IMR-90 (cell line): ENCODE data around the gene CLCF1. TPM values are rescaled to one million over a fixed set of nuclear protein-coding genes. Genes with fewer than 3 reads are reported as not detected.

Experiments
- ATAC-seq: fragments of 200-7000 bp; cut with Tn5 transposase; 2 replicates; pipeline ENCODE4 v1.9.1; 2020; ENCODE audit warnings: low read depth, mild to moderate bottlenecking, moderate library complexity
- BruUV-seq: library from RNA; stranded (reverse); fragments of 400-500 nt; replicated peaks from 2 replicates; lab custom pipeline; 2021; lab: Mats Ljungman, UMichigan
- CTCF ChIA-PET: fragments of 300-600 bp; formaldehyde crosslinking; extraction: SDS; loops from one replicate; lab custom pipeline; 2021; ENCODE audit warnings: antibody characterized with exemption; lab: Yijun Ruan, JAX
- POLR2A ChIA-PET: fragments of 300-600 bp; sonication (Branson Sonifier 250); formaldehyde crosslinking; loops from one replicate; lab custom pipeline; 2022; ENCODE audit warnings: antibody characterized with exemption; ENCODE audit not compliant: unreplicated experiment; lab: Charles Lee
- DNase-seq: peaks from one replicate; pipeline ENCODE4 v3.0.0; 2013
- H2AFZ ChIP-seq: replicated peaks from 2 replicates; pipeline ENCODE3; 2013; ENCODE audit warnings: low read length, mild to moderate bottlenecking; ENCODE audit not compliant: poor library complexity
- H2AK5ac ChIP-seq: 2 replicates; pipeline ENCODE4 v1.6.1; 2013; ENCODE audit warnings: low read depth, low read length, inconsistent platforms
- H2AK9ac ChIP-seq: replicated peaks from 2 replicates; pipeline ENCODE3; 2013; ENCODE audit warnings: mild to moderate bottlenecking, low read depth, low read length, moderate library complexity; ENCODE audit not compliant: poor library complexity
- H2BK120ac ChIP-seq: 2 replicates; pipeline ENCODE4 v1.6.1; 2013; ENCODE audit warnings: low read depth, low read length, inconsistent platforms
- H2BK15ac ChIP-seq: 3 replicates; pipeline ENCODE4 v1.6.1; 2013; ENCODE audit warnings: low read depth, low read length, inconsistent platforms
- H2BK20ac ChIP-seq: 2 replicates; pipeline ENCODE4 v1.6.1; 2013; ENCODE audit warnings: low read depth, mild to moderate bottlenecking, inconsistent platforms, low read length, moderate library complexity
- H2BK5ac ChIP-seq: 2 replicates; pipeline ENCODE4 v1.6.1; 2013; ENCODE audit warnings: mild to moderate bottlenecking, low read depth, low read length, inconsistent platforms; ENCODE audit not compliant: poor library complexity, severe bottlenecking
- H3K14ac ChIP-seq: replicated peaks from 2 replicates; pipeline ENCODE4 v1.6.1; 2013; ENCODE audit warnings: low read depth, low read length, inconsistent platforms
- H3K18ac ChIP-seq: 2 replicates; pipeline ENCODE4 v1.6.1; 2013; ENCODE audit warnings: low read depth, low read length, control low read depth
- H3K23ac ChIP-seq: 2 replicates; pipeline ENCODE4 v1.6.1; 2013; ENCODE audit warnings: low read depth, low read length, inconsistent platforms
- H3K27ac ChIP-seq: 2 replicates; pipeline ENCODE4 v1.5.1; 2013; ENCODE audit warnings: mild to moderate bottlenecking, control low read depth, low read length; ENCODE audit not compliant: insufficient read depth
- H3K27me3 ChIP-seq: 2 replicates; pipeline ENCODE4 v1.6.1; 2013; ENCODE audit warnings: low read length; ENCODE audit not compliant: control insufficient read depth, insufficient read depth
- H3K36me3 ChIP-seq: 2 replicates; pipeline ENCODE4 v1.6.1; 2013; ENCODE audit warnings: low read length, mixed read lengths; ENCODE audit not compliant: control insufficient read depth, insufficient read depth
- H3K4ac ChIP-seq: 2 replicates; pipeline ENCODE4 v1.6.1; 2013; ENCODE audit warnings: low read depth, low read length, inconsistent platforms
- H3K4me1 ChIP-seq: 2 replicates; pipeline ENCODE4 v1.6.1; 2013; ENCODE audit warnings: low read length, mixed read lengths; ENCODE audit not compliant: control insufficient read depth, insufficient read depth
- H3K4me2 ChIP-seq: 2 replicates; pipeline ENCODE4 v1.6.1; 2013; ENCODE audit warnings: low read depth, mild to moderate bottlenecking, control low read depth, low read length, moderate library complexity
- H3K4me3 ChIP-seq: 2 replicates; pipeline ENCODE4 v1.5.1; 2013; ENCODE audit warnings: low read depth, mild to moderate bottlenecking, control low read depth, low read length, moderate library complexity; ENCODE audit not compliant: insufficient read depth
- H3K56ac ChIP-seq: 2 replicates; pipeline ENCODE4 v1.6.1; 2013; ENCODE audit warnings: low read length, inconsistent platforms; ENCODE audit not compliant: insufficient read depth; ENCODE audit errors: extremely low read depth
- H3K79me1 ChIP-seq, 2 experiments: 2 replicates each; pipeline ENCODE4 v1.6.1; 2013; ENCODE audit warnings: low read length in 2 of 2, inconsistent platforms in 1 of 2, low read depth in 1 of 2
- H3K9ac ChIP-seq: 2 replicates; pipeline ENCODE4 v1.6.1; 2013; ENCODE audit warnings: low read depth, low read length, control low read depth
- H3K9me1 ChIP-seq: 2 replicates; pipeline ENCODE4 v1.6.1; 2013; ENCODE audit warnings: low read length, inconsistent platforms; ENCODE audit not compliant: insufficient read depth
- H3K9me3 ChIP-seq: 2 replicates; pipeline ENCODE4 v1.6.1; 2013; ENCODE audit warnings: low read length; ENCODE audit not compliant: control insufficient read depth, insufficient read depth
- H4K20me1 ChIP-seq: 2 replicates; pipeline ENCODE4 v1.6.1; 2013; ENCODE audit warnings: low read length, inconsistent platforms; ENCODE audit not compliant: insufficient read depth
- H4K5ac ChIP-seq: 2 replicates; pipeline ENCODE4 v1.6.1; 2013; ENCODE audit warnings: mild to moderate bottlenecking, low read depth, low read length, control low read depth
- H4K8ac ChIP-seq, 2 experiments: 2 replicates each; pipeline ENCODE4 v1.6.1; 2013; ENCODE audit warnings: low read depth in 2 of 2, low read length in 2 of 2, control low read depth in 1 of 2, inconsistent platforms in 1 of 2
- H4K91ac ChIP-seq: 2 replicates; pipeline ENCODE4 v1.6.1; 2013; ENCODE audit warnings: low read depth, low read length, inconsistent platforms; ENCODE audit not compliant: insufficient read depth
- CEBPB ChIP-seq: IDR thresholded peaks from 2 replicates; pipeline ENCODE4 v1.6.1; 2012; ENCODE audit warnings: low read depth, low read length, improper control_type of control experiment
- CHD1 ChIP-seq: IDR thresholded peaks from 2 replicates; pipeline ENCODE4 v1.6.1; 2012; ENCODE audit warnings: low read depth, low read length, improper control_type of control experiment
- CTCF ChIP-seq: conservative IDR thresholded peaks from 2 replicates; pipeline ENCODE4 v1.5.1; 2012; ENCODE audit warnings: mild to moderate bottlenecking, low read depth, low read length, improper control_type of control experiment
- FOS ChIP-seq: fragments of 150-350 bp; IDR thresholded peaks from 2 replicates; pipeline ENCODE4 v1.6.1; 2016; ENCODE audit warnings: low read depth, low read length
- MAFK ChIP-seq: IDR thresholded peaks from 2 replicates; pipeline ENCODE4 v1.6.1; 2012; ENCODE audit warnings: low read depth, low read length, improper control_type of control experiment
- MAZ ChIP-seq: IDR thresholded peaks from 2 replicates; pipeline ENCODE4 v1.6.1; 2012; ENCODE audit warnings: low read depth, mild to moderate bottlenecking, low read length, improper control_type of control experiment, moderate library complexity, borderline replicate concordance
- MXI1 ChIP-seq: IDR thresholded peaks from 2 replicates; pipeline ENCODE4 v1.6.1; 2012; ENCODE audit warnings: low read depth, mild to moderate bottlenecking, low read length, moderate library complexity, borderline replicate concordance
- NFE2L2 ChIP-seq: fragments of 150-350 bp; IDR thresholded peaks from 2 replicates; pipeline ENCODE4 v1.6.1; 2016; ENCODE audit warnings: low read depth, mild to moderate bottlenecking, low read length
- RFX5 ChIP-seq: IDR thresholded peaks from 2 replicates; pipeline ENCODE4 v1.8.0; 2012; ENCODE audit warnings: low read depth, mild to moderate bottlenecking, low read length, moderate library complexity
- SMC3 ChIP-seq: fragments of 150-350 bp; IDR thresholded peaks from 2 replicates; pipeline ENCODE4 v1.6.1; 2016; ENCODE audit warnings: low read depth, mild to moderate bottlenecking, antibody characterized with exemption, low read length, moderate library complexity
- WGBS, 2 experiments: methylation state at CpG; one replicate each; pipeline versions ENCODE4 v1.1.5 to v1.1.7; 2013; ENCODE audit warnings: missing lambda C conversion rate in 2 of 2; ENCODE audit not compliant: insufficient read length in 1 of 2; ENCODE audit errors: extremely low coverage in 2 of 2; 5-methylcytosine and 5-hydroxymethylcytosine counted together
- dilution Hi-C: fragments of 300-500 bp; cut with HindIII; formaldehyde crosslinking; loops from one replicate; pipeline ENCODE4 v1.14.3; 2018; ENCODE audit warnings: low sequenced_read_pairs; ENCODE audit not compliant: unreplicated experiment
- in situ Hi-C: fragments of 300-500 bp; cut with MboI; formaldehyde crosslinking; loops from 3 replicates; pipeline ENCODE4 v1.14.3; 2019; ENCODE audit warnings: low sequenced_read_pairs, inconsistent platforms, mixed read lengths
- intact Hi-C: fragments of 100-400 bp; cut with micrococcal nuclease; formaldehyde crosslinking; loops from 2 replicates; pipeline ENCODE4 v1.10.0; 2022
- polyA plus RNA-seq, 3 experiments: library from polyadenylated mRNA; depleted of rRNA; stranded (reverse); fragments of >200 nt; gene quantifications; 2 replicates each; pipeline ENCODE4 v1.2.3, GENCODE V29; 2012; ENCODE audit warnings: low replicate concordance in 1 of 3
- total RNA-seq: library from RNA; depleted of rRNA; stranded (reverse); fragments of >200 nt; gene quantifications from 2 replicates; pipeline ENCODE4 v1.2.3, GENCODE V29; 2012

CLCF1 gene
- total and polyA plus RNA-seq, 2 of the 4 experiments (the other 2 are of a cell fraction), result 5.6 to 27.8 TPM

- intact Hi-C loops (no loop called here), in situ Hi-C loops (no loop called here), dilution Hi-C loops (no loop called here)
- WGBS, 2 experiments, result no CpG with 5 or more reads among the region's 13 CpGs
- Histone ChIP-seq H3K4me3 (no peak overlapping the region), H3K36me3 (no peaks in the 10 kb centered on the region), H2BK120ac (no peak overlapping the region), H3K9me3 (no peaks in the 10 kb centered on the region), H4K20me1 (no peaks in the 10 kb centered on the region), H3K23ac (no peak overlapping the region), H2AK5ac (no peak overlapping the region; the same call in 1 of the 2 replicates), H2BK20ac (no peak overlapping the region), H3K79me1 (no peaks in the 10 kb centered on the region), H2BK5ac (no peak overlapping the region), H3K18ac (no peak overlapping the region), H3K4me2 (no peak overlapping the region), H3K27ac (no peak overlapping the region), H3K9ac (no peak overlapping the region), H3K4me1 (no peaks in the 10 kb centered on the region), H3K14ac (no peak overlapping the region), H2AK9ac (peak overlapping the region; percentile 37), H4K91ac (no peak overlapping the region), H3K56ac (no peak overlapping the region), H2AFZ (no peak overlapping the region), H4K8ac (no peak overlapping the region), H2BK15ac (no peak overlapping the region), H3K27me3 (peaks cover 57% of the 10 kb centered on the region), H3K9me1 (no peaks in the 10 kb centered on the region), H3K4ac (no peak overlapping the region), H4K5ac (no peak overlapping the region)
- no peak for DNase-seq
- no peak for TF ChIP-seq SMC3
- no peak for TF ChIP-seq NFE2L2
- TF ChIP-seq CEBPB, result no peak
- no peak for TF ChIP-seq MXI1
- TF ChIP-seq FOS, result no peak
- TF ChIP-seq MAFK, result no peak
- no peak for TF ChIP-seq CHD1
- no peak for TF ChIP-seq MAZ
- no peak for TF ChIP-seq CTCF
- no peak for TF ChIP-seq RFX5
- POLR2A ChIA-PET, result no interaction called here
- CTCF ChIA-PET, result no interaction called here
- no TSS peak for BruUV-seq
- no peak for ATAC-seq
These were observed 36.5 kb upstream of the CLCF1 start for GRCh38 chr11:67409781-67410368.
